OCI-LY1 (cell line): Measurements from ENCODE around the gene TRPV4.

Source experiments
- H2AFZ ChIP-seq: fragments of 200-600 bp; sonication (generic), shearing (Covaris generic); 2 replicates; pipeline ENCODE4 v1.6.0; 2014; ENCODE audit warnings: antibody characterized with exemption, mild to moderate bottlenecking, low read length
- H3F3A ChIP-seq: fragments of 200-600 bp; sonication (generic), shearing (Covaris generic); 2 replicates; pipeline ENCODE4 v1.6.0; 2014; ENCODE audit warnings: mild to moderate bottlenecking, antibody characterized with exemption, low read length, moderate library complexity; ENCODE audit not compliant: insufficient read depth
- H3K27ac ChIP-seq: fragments of 200-600 bp; sonication (generic); 2 replicates; pipeline ENCODE4 v1.5.1; 2014; ENCODE audit warnings: low read length, mixed run types, mild to moderate bottlenecking, low read depth; ENCODE audit not compliant: poor library complexity, severe bottlenecking
- H3K27me3 ChIP-seq: fragments of 200-600 bp; sonication (generic); 2 replicates; pipeline ENCODE4 v1.6.0; 2014; ENCODE audit warnings: antibody characterized with exemption, mild to moderate bottlenecking, low read length, moderate library complexity; ENCODE audit not compliant: insufficient read depth
- H3K36me3 ChIP-seq: fragments of 200-600 bp; sonication (generic); 2 replicates; pipeline ENCODE4 v1.6.1; 2014; ENCODE audit warnings: mild to moderate bottlenecking, antibody characterized with exemption, low read length, moderate library complexity, mixed read lengths; ENCODE audit not compliant: insufficient read depth
- H3K4me1 ChIP-seq: fragments of 200-600 bp; sonication (generic); 2 replicates; pipeline ENCODE4 v1.5.1; 2014; ENCODE audit warnings: mild to moderate bottlenecking, low read length, moderate library complexity; ENCODE audit not compliant: insufficient read depth, severe bottlenecking
- H3K4me2 ChIP-seq: fragments of 200-600 bp; sonication (generic), shearing (Covaris generic); 2 replicates; pipeline ENCODE4 v1.6.1; 2014; ENCODE audit warnings: low read length
- H3K4me3 ChIP-seq: fragments of 200-600 bp; sonication (generic); 2 replicates; pipeline ENCODE4 v1.5.1; 2014; ENCODE audit warnings: low read length, low read depth, mild to moderate bottlenecking, mixed read lengths; ENCODE audit not compliant: poor library complexity, severe bottlenecking
- H3K79me2 ChIP-seq: fragments of 200-600 bp; shearing (Covaris generic); 2 replicates; pipeline ENCODE4 v1.6.1; 2016; ENCODE audit warnings: mixed run types, low read length, mixed read lengths; ENCODE audit not compliant: insufficient read depth
- H3K9ac ChIP-seq: fragments of 200-600 bp; sonication (generic), shearing (Covaris generic); 2 replicates; pipeline ENCODE4 v1.6.1; 2014; ENCODE audit warnings: mild to moderate bottlenecking, low read length, mixed read lengths
- H3K9me2 ChIP-seq: fragments of 200-600 bp; sonication (generic), shearing (Covaris generic); 2 replicates; pipeline ENCODE4 v1.6.1; 2014; ENCODE audit warnings: low read depth, mild to moderate bottlenecking, low read length, mixed read lengths
- H3K9me3 ChIP-seq: fragments of 200-600 bp; shearing (Covaris generic); 2 replicates; pipeline ENCODE4 v1.6.1; 2014; ENCODE audit warnings: low read length, mixed read lengths
- H4K20me1 ChIP-seq: fragments of 200-600 bp; sonication (generic), shearing (Covaris generic); 2 replicates; pipeline ENCODE4 v1.6.0; 2016; ENCODE audit warnings: mild to moderate bottlenecking, low read length; ENCODE audit not compliant: insufficient read depth
- CTCF ChIP-seq: fragments of 200-600 bp; sonication (generic), shearing (Covaris generic); IDR thresholded peaks from 2 replicates; pipeline ENCODE4 v1.5.1; 2017; ENCODE audit warnings: mild to moderate bottlenecking, antibody characterized with exemption, low read length, moderate library complexity, mixed read lengths
- EZH2 ChIP-seq: fragments of 200-600 bp; sonication (generic), shearing (Covaris generic); IDR thresholded peaks from 2 replicates; pipeline ENCODE4 v1.8.0; 2017; ENCODE audit warnings: borderline replicate concordance, mixed run types, mild to moderate bottlenecking, antibody characterized with exemption, low read length, moderate library complexity, mixed read lengths

The TRPV4 gene

GRCh38 chr12:109829667-109830066 lies 3.5 kb downstream of the TRPV4 start:
- Histone ChIP-seq H3K36me3 (no peaks in the 10 kb centered on the region), H4K20me1 (no peaks in the 10 kb centered on the region), H3K27ac (no peak overlapping the region), H3K27me3 (no peaks in the 10 kb centered on the region), H3K4me3 (no peak overlapping the region), H3K4me1 (no peaks in the 10 kb centered on the region), H3K9ac (no peak overlapping the region), H3F3A (no peaks in the 10 kb centered on the region), H3K9me3 (no peaks in the 10 kb centered on the region), H2AFZ (no peak overlapping the region), H3K4me2 (no peak overlapping the region), H3K79me2 (no peaks in the 10 kb centered on the region), H3K9me2 (no peaks in the 10 kb centered on the region)
- no peak for TF ChIP-seq CTCF
- no peak for TF ChIP-seq EZH2

GRCh38 chr12:109828754-109829511 lies 4.3 kb downstream of the TRPV4 start:
- H3K4me1 ChIP-seq = no peaks in the 10 kb centered on the region
- TF ChIP-seq CTCF (no peak), EZH2 (no peak)
- no peaks in the 10 kb centered on the region for H3K79me2 ChIP-seq
- no peaks in the 10 kb centered on the region for H3K9me3 ChIP-seq
- no peaks in the 10 kb centered on the region for H3K27me3 ChIP-seq
- H4K20me1 ChIP-seq = no peaks in the 10 kb centered on the region
- H3K27ac ChIP-seq = no peak overlapping the region
- H3F3A ChIP-seq = no peaks in the 10 kb centered on the region
- no peak overlapping the region for H3K4me3 ChIP-seq
- H2AFZ ChIP-seq = no peak overlapping the region
- no peak overlapping the region for H3K4me2 ChIP-seq
- no peaks in the 10 kb centered on the region for H3K36me3 ChIP-seq
- H3K9ac ChIP-seq = no peak overlapping the region
- no peaks in the 10 kb centered on the region for H3K9me2 ChIP-seq

DNA sequence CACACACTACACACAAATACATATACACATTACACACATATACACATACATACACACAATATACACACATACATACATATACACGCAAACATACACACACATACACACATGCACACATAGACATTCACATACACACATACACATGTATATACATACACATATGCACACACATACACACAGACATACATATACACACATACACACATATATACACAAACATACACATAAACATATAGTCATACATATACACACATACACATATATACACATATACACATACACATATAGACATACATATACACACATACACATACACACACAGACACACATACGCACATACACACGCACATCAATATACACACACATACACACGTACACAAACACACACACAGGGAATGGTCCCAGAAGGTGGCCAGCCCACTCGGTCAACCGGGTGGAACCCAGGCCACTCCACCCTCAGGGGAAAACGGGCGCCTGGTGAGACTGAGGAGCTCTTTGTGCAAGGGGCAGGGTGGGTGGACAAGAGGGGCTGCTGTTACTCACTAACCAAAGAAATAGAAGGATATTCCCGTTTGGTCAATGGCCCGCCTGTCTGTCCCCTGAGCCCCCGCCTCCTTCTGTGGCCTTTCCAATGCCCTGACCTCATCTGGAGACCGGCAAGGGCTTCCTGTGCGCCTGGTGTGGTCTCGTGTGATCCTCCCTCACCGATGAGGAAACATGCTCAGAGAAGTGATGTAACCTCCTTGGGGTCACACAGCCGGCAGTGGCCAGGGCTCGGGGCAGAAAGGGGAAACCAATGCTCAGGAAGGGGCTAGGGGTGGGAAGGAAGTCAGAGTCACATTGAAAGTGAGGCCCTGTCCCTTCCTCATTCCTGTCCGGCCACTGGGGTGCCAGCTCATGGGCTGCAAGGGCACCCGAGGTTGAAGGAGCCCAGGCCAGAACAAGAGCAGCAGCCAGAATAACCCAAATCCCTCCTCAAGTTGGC lies 5.3 kb downstream of the TRPV4 start:
- no peaks in the 10 kb centered on the region for H3K27me3 ChIP-seq
- H3K9me2 ChIP-seq = no peaks in the 10 kb centered on the region
- H3F3A ChIP-seq = no peaks in the 10 kb centered on the region
- no peak overlapping the region for H3K4me2 ChIP-seq
- no peaks in the 10 kb centered on the region for H3K79me2 ChIP-seq
- H3K36me3 ChIP-seq = no peaks in the 10 kb centered on the region
- H3K4me1 ChIP-seq = no peaks in the 10 kb centered on the region
- H3K9me3 ChIP-seq = no peaks in the 10 kb centered on the region
- no peak overlapping the region for H3K9ac ChIP-seq
- H3K4me3 ChIP-seq = no peak overlapping the region
- no peak overlapping the region for H2AFZ ChIP-seq
- TF ChIP-seq EZH2 = no peak
- no peak for TF ChIP-seq CTCF
- H4K20me1 ChIP-seq = no peaks in the 10 kb centered on the region
- no peak overlapping the region for H3K27ac ChIP-seq
